ENCODE data around the gene CPSF3.

DNA sequence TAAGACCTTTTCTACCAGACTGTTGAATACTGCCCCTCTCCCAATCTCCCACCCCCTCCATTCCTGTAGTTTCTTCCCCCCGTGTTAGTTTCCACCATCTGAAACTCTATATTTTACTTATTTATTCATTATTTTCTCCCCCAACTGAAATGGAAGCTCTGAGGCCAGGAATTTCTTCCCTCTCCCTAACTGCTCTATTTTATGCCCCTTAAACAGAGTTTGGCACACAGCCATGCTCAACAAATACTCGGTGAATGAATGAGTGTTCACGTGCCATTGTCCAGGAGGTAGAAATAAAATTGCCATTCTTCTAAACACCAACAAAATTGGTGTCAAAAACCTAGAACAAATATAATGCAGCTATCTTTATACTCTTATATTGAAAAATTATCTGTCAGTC is 5.7 kb upstream of the CPSF3 start:
- TF ChIP-seq, protein P1, sequence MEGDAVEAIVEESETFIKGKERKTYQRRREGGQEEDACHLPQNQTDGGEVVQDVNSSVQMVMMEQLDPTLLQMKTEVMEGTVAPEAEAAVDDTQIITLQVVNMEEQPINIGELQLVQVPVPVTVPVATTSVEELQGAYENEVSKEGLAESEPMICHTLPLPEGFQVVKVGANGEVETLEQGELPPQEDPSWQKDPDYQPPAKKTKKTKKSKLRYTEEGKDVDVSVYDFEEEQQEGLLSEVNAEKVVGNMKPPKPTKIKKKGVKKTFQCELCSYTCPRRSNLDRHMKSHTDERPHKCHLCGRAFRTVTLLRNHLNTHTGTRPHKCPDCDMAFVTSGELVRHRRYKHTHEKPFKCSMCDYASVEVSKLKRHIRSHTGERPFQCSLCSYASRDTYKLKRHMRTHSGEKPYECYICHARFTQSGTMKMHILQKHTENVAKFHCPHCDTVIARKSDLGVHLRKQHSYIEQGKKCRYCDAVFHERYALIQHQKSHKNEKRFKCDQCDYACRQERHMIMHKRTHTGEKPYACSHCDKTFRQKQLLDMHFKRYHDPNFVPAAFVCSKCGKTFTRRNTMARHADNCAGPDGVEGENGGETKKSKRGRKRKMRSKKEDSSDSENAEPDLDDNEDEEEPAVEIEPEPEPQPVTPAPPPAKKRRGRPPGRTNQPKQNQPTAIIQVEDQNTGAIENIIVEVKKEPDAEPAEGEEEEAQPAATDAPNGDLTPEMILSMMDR (IDR thresholded peaks at IDR 0.05; ENCODE audit: insufficient read depth, low read depth, low read length): no peak
- TF ChIP-seq EZH2 (IDR thresholded peaks at IDR 0.05; ENCODE audit: insufficient read depth, low read length): no peak

Data from astrocyte (in vitro differentiated cells and primary cell).